Placental pericyte (primary cell): ENCODE measurements around the gene KLHL7. TPM values are rescaled to one million over a fixed set of nuclear protein-coding genes. Genes with fewer than 3 reads are reported as not detected.

ENCODE experiments used
- total RNA-seq: library from RNA; depleted of rRNA; stranded (reverse); fragments of >200 nt; gene quantifications from 2 replicates; pipeline ENCODE4 v1.2.3, GENCODE V29; 2012

The KLHL7 gene, protein sequence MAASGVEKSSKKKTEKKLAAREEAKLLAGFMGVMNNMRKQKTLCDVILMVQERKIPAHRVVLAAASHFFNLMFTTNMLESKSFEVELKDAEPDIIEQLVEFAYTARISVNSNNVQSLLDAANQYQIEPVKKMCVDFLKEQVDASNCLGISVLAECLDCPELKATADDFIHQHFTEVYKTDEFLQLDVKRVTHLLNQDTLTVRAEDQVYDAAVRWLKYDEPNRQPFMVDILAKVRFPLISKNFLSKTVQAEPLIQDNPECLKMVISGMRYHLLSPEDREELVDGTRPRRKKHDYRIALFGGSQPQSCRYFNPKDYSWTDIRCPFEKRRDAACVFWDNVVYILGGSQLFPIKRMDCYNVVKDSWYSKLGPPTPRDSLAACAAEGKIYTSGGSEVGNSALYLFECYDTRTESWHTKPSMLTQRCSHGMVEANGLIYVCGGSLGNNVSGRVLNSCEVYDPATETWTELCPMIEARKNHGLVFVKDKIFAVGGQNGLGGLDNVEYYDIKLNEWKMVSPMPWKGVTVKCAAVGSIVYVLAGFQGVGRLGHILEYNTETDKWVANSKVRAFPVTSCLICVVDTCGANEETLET
- 25.8 and 37.9 TPM in 2 replicates for total RNA-seq

DNA sequence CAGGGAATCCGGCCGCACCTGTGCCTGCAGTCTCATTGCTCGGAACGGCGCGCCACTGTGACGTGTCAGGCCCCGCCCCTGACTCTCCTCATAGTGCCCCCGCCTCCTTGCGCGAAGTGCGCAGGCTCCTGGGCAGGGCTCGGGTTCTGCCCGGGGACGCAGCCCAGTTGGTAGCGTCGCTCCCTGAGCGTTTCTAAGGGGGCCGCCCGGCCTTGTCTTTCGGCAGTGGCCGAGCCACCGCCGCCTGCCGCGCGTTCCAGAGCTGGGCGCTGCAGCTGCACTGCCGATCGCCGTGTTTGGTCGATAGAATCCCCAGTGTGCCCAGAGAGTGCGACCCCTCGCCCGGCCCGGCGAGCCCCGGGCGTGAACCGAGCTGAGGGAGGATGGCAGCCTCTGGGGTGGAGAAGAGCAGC, at the start of gene KLHL7:
Gene KLHL7 (plus strand): TSS at position 142 of the 413 bp plus-strand sequence. CDS start 242 bp downstream, at position 384.

GRCh38 chr7:23181684-23182553, 76.3 kb downstream of the KLHL7 start, which contains the start of gene NUP42:
TSS of gene NUP42 (plus strand) at chr7:23182048. CDS start at chr7:23182086, 38 bp downstream.

Other genes starting within 250 kb of the KLHL7 start
- 74.0 and 136 TPM in 2 replicates for gene HYCC1, start 91.7 kb upstream of the KLHL7 start, total RNA-seq
- gene NUP42, start 76.3 kb downstream of the KLHL7 start, total RNA-seq = 12.3 and 21.8 TPM in 2 replicates
- 93.1 and 188 TPM in 2 replicates for gene GPNMB, start 141.0 kb downstream of the KLHL7 start, total RNA-seq
- 38.3 and 59.1 TPM in 2 replicates for gene MALSU1, start 193.6 kb downstream of the KLHL7 start, total RNA-seq